Common myeloid progenitor, CD34-positive (primary cell): ENCODE measurements around the gene NAMPT.
"Not testable (repeated sequence)": the region's sequence is repeated elsewhere in the genome, so short reads cannot be mapped to it uniquely, and the experiment has no call there.

Source experiments
- CTCF ChIA-PET: fragments of 350-600 bp; sonication (Branson Sonifier 250); formaldehyde crosslinking; loops from one replicate; lab custom pipeline; 2021; ENCODE audit warnings: antibody characterized with exemption; lab: Charles Lee
- POLR2A ChIA-PET: fragments of 350-600 bp; sonication (Branson Sonifier 250); formaldehyde crosslinking; loops from one replicate; lab custom pipeline; 2021; ENCODE audit warnings: antibody characterized with exemption; lab: Charles Lee
- DNase-seq, 3 donors: peaks; one replicate each; pipeline versions ENCODE4 v3.0.0 to v3.0.0-alpha.2; 2013
- H3K27ac ChIP-seq, 2 experiments: 1 replicate in 1 of 2; 2 replicates in 1 of 2; pipeline ENCODE4 v1.7.0; 2013; ENCODE audit warnings: inconsistent platforms in 2 of 2, low read length in 2 of 2, mild to moderate bottlenecking in 2 of 2, low read depth in 1 of 2, moderate library complexity in 1 of 2; ENCODE audit not compliant: severe bottlenecking in 2 of 2, insufficient read depth in 1 of 2, poor library complexity in 1 of 2
- H3K27me3 ChIP-seq, 5 experiments: replicated peaks in 2 of 5; 1 replicate in 3 of 5; 2 replicates in 2 of 5; pipeline versions ENCODE4 v1.6.1 to v1.7.0; 2013; ENCODE audit warnings: low read length in 4 of 5, mild to moderate bottlenecking in 2 of 5, moderate library complexity in 2 of 5, inconsistent platforms in 1 of 5; ENCODE audit not compliant: insufficient read depth in 5 of 5, control insufficient read depth in 4 of 5
- H3K36me3 ChIP-seq, 4 experiments: 1 replicate in 2 of 4; 2 replicates in 2 of 4; pipeline versions ENCODE4 v1.6.1 to v1.7.0; 2013; ENCODE audit warnings: low read length in 3 of 4, control low read depth in 1 of 4, mild to moderate bottlenecking in 1 of 4; ENCODE audit not compliant: control insufficient read depth in 4 of 4, insufficient read depth in 4 of 4
- H3K4me1 ChIP-seq, 4 experiments: 1 replicate in 3 of 4; 2 replicates in 1 of 4; pipeline versions ENCODE4 v1.6.1 to v1.7.1; 2013; ENCODE audit warnings: low read length in 3 of 4, mild to moderate bottlenecking in 3 of 4, control low read depth in 1 of 4, inconsistent platforms in 1 of 4, moderate library complexity in 1 of 4; ENCODE audit not compliant: control insufficient read depth in 4 of 4, insufficient read depth in 4 of 4; ENCODE audit errors: control extremely low read depth in 1 of 4
- H3K4me3 ChIP-seq, 7 experiments: 1 replicate in 4 of 7; 2 replicates in 3 of 7; pipeline versions ENCODE4 v1.5.1 to v1.7.0; 2013; ENCODE audit warnings: mild to moderate bottlenecking in 7 of 7, low read length in 6 of 7, moderate library complexity in 6 of 7, inconsistent platforms in 2 of 7, low read depth in 2 of 7, control low read depth in 1 of 7; ENCODE audit not compliant: insufficient read depth in 4 of 7, control insufficient read depth in 1 of 7; ENCODE audit errors: extremely low read depth in 1 of 7
- H3K9me3 ChIP-seq, 5 experiments: 1 replicate in 4 of 5; 2 replicates in 1 of 5; pipeline versions ENCODE4 v1.6.1 to v1.7.1; 2013; ENCODE audit warnings: low read length in 4 of 5, mild to moderate bottlenecking in 2 of 5, inconsistent platforms in 1 of 5, low read depth in 1 of 5, moderate library complexity in 1 of 5; ENCODE audit not compliant: control insufficient read depth in 4 of 5, insufficient read depth in 2 of 5; ENCODE audit errors: control extremely low read depth in 1 of 5
- WGBS: methylation state at CpG from one replicate; pipeline ENCODE4 v1.1.5; 2013; ENCODE audit not compliant: insufficient coverage; 5-methylcytosine and 5-hydroxymethylcytosine counted together

Gene NAMPT

GRCh38 chr7:106208944-106209343 is 75.8 kb downstream of the NAMPT start:
- CTCF ChIA-PET, H3K27ac ChIP-seq, H3K4me1 ChIP-seq, H3K36me3 ChIP-seq, H3K27me3 ChIP-seq, H3K9me3 ChIP-seq, H3K4me3 ChIP-seq, DNase-seq, POLR2A ChIA-PET: not testable (repeated sequence)
- 98% methylated on average over 6 of the region's 7 CpGs for WGBS

- 94% methylated on average over 7 of the region's 7 CpGs for WGBS
- POLR2A ChIA-PET = no interaction called here
- CTCF ChIA-PET = interaction anchor here (0.7 kb wide), 1 partner anchor 24 kb away, joined by 3 read pairs; no protein-coding TSS in a partner anchor
- H3K9me3 ChIP-seq = peaks cover 0 to 4% (median 0%) of the 10 kb centered on the region in 5 experiments
- no peak overlapping the region for H3K27ac ChIP-seq
- H3K4me1 ChIP-seq = no peaks in the 10 kb centered on the region
- H3K4me3 ChIP-seq = no peak overlapping the region
- H3K27me3 ChIP-seq = peaks cover 0 to 2% (median 0%) of the 10 kb centered on the region in 5 experiments
- H3K36me3 ChIP-seq = no peaks in the 10 kb centered on the region
- DNase-seq = no peak
Observed at GRCh38 chr7:106206826-106207541, 77.8 kb downstream of the NAMPT start.

- H3K27ac ChIP-seq = no peak overlapping the region
- WGBS = 77% methylated on average over 3 of the region's 3 CpGs
- no peaks in the 10 kb centered on the region for H3K36me3 ChIP-seq
- ChIA-PET POLR2A (no interaction called here), CTCF (no interaction called here)
- peaks cover 0 to 2% (median 0%) of the 10 kb centered on the region in 5 experiments for H3K27me3 ChIP-seq
- H3K4me3 ChIP-seq = no peak overlapping the region
- DNase-seq = no peak
- peaks cover 0 to 4% (median 0%) of the 10 kb centered on the region in 5 experiments for H3K9me3 ChIP-seq
- H3K4me1 ChIP-seq = no peaks in the 10 kb centered on the region
Observed at GRCh38 chr7:106205621-106206222, 79.1 kb downstream of the NAMPT start.

GRCh38 chr7:106203473-106203872 is 81.3 kb downstream of the NAMPT start:
- CTCF ChIA-PET = no interaction called here

GRCh38 chr7:106201164-106201563 is 83.6 kb downstream of the NAMPT start:
- Histone ChIP-seq H3K4me1 (no peaks in the 10 kb centered on the region), H3K9me3 (no peaks in the 10 kb centered on the region), H3K27me3 (peaks cover 0 to 2% (median 0%) of the 10 kb centered on the region in 5 experiments), H3K4me3 (no peak overlapping the region), H3K36me3 (no peaks in the 10 kb centered on the region), H3K27ac (no peak overlapping the region)
- ChIA-PET POLR2A (no interaction called here), CTCF (no interaction called here)
- DNase-seq = no peak
- WGBS = 100% methylated on average over 2 of the region's 3 CpGs

More at GRCh38 chr7:106203473-106203872, 81.3 kb downstream of the NAMPT start:
- no peak overlapping the region for H3K4me3 ChIP-seq
- H3K27ac ChIP-seq = no peak overlapping the region
- POLR2A ChIA-PET = no interaction called here
- H3K27me3 ChIP-seq = peaks cover 0 to 2% (median 0%) of the 10 kb centered on the region in 5 experiments
- DNase-seq = no peak
- H3K36me3 ChIP-seq = no peaks in the 10 kb centered on the region
- WGBS = no CpG with 5 or more reads among the region's 1 CpG
- no peaks in the 10 kb centered on the region for H3K4me1 ChIP-seq
- peaks cover 0 to 2% (median 0%) of the 10 kb centered on the region in 5 experiments for H3K9me3 ChIP-seq

- POLR2A ChIA-PET = no interaction called here
- Histone ChIP-seq H3K27ac (no peak overlapping the region), H3K36me3 (no peaks in the 10 kb centered on the region), H3K4me1 (no peaks in the 10 kb centered on the region), H3K4me3 (no peak overlapping the region), H3K27me3 (no peaks in the 10 kb centered on the region), H3K9me3 (no peaks in the 10 kb centered on the region)
- WGBS = 100% methylated on average over 3 of the region's 6 CpGs
- CTCF ChIA-PET = no interaction called here
- no peak for DNase-seq
Observed at GRCh38 chr7:106199813-106200364, 84.9 kb downstream of the NAMPT start.

- DNase-seq = no peak
- Histone ChIP-seq H3K27ac (no peak overlapping the region), H3K4me3 (no peak overlapping the region), H3K9me3 (no peaks in the 10 kb centered on the region), H3K36me3 (no peaks in the 10 kb centered on the region), H3K4me1 (no peaks in the 10 kb centered on the region), H3K27me3 (no peaks in the 10 kb centered on the region)
- WGBS = no CpG with 5 or more reads among the region's 1 CpG
- POLR2A ChIA-PET = no interaction called here
- CTCF ChIA-PET = no interaction called here
Observed at GRCh38 chr7:106199024-106199423, 85.8 kb downstream of the NAMPT start.
